ENCODE data around the gene SLC35F3.

DNA sequence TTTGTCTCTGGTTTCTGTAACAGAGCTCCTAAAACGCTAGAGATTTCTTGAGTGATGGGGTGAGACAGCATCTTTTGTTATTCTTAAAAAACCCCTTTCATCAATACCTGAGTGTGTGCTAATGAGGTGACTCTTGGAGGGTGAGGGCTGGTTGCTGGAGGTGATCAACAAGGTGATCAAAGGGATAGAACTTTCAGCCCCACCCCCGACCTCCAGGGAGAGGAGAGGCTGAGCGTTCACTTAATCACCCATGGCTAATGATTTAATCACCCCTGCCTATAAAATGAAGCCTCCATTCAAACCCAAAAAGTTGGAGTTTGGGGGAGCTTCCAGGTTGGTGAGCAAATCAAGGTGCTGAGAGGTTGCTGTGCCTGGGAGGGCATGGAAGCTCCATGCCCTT, 175.4 kb downstream of the SLC35F3 start:
- TF ChIP-seq POLR2AphosphoS5 (IDR thresholded peaks at IDR 0.05; ENCODE audit: low read depth, low read length) (no peak), POLR2A (IDR thresholded peaks at IDR 0.05; ENCODE audit: low read depth, low read length) (no peak), TAF1 (IDR thresholded peaks at IDR 0.05; ENCODE audit: borderline replicate concordance, low read depth, low read length) (no peak)
